Globus pallidus (tissue), 1 donor: ENCODE results near the gene ACAN.

ENCODE experiments used
- DNase-seq: peaks from one replicate; pipeline ENCODE4 v3.0.0-alpha.2; 2015; ENCODE audit warnings: low spot score

ACAN gene

DNA sequence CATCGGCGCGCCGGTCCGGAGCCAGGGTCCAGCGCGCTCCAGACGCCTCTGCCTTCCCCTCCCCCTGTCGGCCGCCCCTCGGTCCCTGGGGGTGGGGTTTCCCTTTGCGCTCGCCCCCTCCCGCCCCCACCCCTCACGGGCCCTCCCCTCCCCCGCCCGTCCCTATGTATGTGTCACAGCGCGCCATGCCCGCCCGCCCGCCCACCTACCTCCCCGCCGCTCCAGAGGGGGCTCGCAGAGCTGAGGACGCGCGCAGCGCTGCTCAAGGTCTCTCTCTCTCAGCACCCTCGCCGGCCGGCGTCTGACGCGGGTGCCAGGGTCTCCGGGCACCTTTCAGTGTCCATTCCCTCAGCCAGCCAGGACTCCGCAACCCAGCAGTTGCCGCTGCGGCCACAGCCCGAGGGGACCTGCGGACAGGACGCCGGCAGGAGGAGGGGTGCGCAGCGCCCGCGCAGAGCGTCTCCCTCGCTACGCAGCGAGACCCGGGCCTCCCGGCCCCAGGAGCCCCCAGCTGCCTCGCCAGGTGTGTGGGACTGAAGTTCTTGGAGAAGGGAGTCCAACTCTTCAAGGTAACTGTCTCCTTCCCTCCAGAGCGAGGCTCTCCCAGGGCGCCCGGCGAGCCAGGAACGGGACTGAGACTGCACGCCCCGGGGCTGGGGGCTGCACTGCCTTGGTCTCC is at the start of gene ACAN:
ACAN (plus strand) TSS at position 196 of the 679 bp plus-strand sequence. CDS start 32,771 bp downstream, outside the sequence.
- DNase-seq, result no peak

DNA sequence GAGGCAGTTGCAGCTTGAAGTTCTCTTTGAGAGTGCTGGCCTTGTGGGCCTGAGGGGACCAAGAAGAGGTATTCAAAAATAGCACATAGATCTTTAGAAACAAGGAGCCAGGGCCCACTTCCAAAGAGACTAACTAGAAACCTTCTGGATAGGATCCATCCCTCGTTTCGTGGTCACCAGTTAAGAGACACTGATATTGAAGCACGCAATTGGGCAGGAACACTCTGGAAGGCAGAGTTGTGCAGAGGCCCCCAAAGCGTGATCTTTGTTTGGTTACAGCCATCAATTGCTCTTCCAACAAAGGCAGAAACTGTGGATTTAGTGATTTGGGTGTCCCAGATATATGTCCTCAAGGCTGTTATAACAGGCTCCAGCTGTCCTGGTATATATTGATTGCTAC is 46.7 kb upstream of the ACAN start:
- no peak for DNase-seq

DNA sequence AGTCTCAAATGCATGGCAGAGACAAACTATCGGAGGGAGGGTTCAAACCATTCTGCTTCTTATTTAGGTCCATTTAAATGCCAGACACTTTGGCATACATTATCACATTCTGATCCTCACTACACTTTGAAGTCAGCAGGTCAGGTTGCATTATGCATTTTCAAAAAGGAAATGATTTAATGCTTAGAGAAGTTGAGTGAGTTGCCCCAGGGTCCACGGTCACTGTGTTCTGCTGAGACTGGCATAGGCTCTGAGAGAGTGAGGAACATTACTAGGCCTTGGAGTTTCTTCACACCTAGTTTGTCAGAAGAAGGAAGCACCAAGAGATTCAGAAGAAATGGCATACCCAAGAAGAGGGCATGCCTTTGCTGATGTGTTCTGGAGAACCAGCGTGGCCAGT is 46.3 kb upstream of the ACAN start:
- DNase-seq, result no peak

DNA sequence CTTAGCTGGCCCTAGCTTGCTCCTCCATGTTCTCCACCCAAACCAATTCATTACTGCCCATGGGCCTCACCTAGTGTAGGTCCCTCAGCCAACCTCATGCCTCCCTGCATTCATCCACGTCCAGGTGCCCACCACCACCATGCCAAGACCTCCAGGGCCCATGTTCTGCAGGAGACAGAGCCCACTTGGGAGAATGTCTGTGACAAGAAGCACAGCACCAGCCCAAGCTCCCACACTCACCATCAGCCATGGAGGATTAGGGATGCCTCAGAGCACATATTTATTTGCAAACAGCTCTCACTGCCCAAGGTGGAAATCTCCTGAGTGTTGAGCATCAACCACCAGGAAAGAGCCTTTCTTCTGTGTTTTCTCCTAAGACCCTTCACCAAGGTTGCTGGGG is 43.4 kb upstream of the ACAN start:
- no peak for DNase-seq

DNA sequence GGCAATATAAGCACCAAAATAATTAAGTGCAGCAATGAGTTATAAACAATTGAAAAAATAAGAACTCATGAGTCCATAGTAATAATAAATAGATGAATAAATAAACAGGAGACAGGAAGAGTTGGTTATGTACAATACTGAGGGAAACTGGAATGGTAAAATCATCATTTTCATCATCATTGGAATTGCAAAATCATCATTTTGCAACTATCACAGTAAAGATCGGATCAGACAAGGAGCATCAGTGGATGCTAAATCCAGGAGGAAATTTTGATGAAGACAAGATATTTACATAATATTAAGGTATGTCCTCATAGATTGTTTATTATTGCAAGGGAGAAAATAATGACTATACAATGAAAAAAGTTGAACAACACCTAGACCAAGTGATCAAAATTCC is 38.8 kb upstream of the ACAN start:
- DNase-seq, result no peak

DNA sequence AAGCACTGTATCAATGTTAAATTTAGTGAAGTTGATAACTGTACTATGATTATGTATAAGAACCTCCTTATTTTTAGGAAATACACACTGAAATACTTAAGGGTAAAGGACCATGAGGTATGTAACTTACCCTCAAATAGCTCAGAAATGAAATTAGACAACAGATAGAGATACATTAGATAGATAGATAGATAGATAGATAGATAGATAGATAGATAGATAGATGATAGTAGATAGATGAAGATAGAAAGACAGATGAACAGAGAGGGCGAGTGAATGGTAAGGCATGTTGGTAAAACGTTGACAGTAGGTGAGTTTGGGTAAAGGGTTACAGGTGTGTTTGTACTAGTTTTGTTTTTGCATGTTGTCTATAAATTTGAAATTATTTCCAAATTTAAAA is 38.0 kb upstream of the ACAN start:
- no peak for DNase-seq

DNA sequence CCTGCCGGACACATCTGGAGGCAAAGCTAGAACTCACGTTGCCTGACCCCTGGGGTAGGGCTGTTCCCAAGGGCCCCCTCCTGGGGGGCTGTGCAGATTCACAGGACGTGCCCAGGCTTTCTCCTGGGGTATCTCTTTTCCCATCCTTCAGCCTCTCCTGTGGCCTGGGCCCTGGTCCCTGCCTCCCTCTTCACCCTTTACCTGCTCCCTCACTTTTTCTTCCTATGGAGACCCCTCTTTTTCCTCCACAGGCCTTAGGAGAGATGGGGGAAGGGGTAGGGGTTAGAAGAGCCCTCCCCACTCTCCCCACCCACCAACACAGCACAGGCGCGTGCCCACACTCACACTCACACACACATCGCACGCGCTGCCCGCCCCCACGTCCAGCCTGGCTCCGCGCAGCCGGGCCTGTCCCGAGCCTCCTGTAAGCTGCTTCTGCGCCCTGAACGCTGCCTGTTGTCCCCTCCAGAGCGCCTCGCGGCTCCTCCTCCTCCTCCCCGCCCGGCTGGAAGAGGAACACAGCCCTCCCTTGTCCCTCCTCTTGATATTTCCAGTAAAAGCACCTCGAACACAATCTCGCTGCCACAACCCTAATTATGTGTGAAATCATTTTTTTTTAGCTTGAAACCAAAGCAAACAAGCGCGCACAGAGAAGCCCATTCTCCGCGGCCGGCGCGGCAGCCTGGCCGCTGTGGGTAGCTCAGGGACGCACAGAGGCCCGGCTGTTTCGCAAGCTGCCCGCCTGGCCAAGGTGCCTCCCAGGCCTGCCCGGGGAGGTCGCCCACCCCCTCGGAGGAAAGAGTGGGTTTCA is 33.9 kb upstream of the ACAN start:
- DNase-seq, result peak; percentile 29

DNA sequence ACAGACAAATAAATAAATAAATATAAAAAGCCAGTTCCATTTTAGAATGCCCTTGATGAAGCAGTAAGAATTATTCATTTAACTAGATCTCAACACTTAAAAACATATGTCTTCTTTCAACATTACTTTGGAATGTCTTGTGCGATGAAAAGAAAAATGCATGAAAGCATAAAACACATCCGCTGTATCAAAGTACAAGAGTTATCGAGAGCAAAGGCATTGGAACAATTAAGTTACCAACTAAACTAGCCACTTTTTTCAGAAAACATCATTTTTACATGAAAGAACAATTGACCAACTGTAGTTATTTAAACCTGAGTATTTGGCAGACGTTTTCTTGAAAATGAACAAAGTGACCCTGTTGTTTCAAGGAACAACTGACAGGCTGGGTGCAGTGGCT is 27.5 kb upstream of the ACAN start:
- DNase-seq, result no peak

DNA sequence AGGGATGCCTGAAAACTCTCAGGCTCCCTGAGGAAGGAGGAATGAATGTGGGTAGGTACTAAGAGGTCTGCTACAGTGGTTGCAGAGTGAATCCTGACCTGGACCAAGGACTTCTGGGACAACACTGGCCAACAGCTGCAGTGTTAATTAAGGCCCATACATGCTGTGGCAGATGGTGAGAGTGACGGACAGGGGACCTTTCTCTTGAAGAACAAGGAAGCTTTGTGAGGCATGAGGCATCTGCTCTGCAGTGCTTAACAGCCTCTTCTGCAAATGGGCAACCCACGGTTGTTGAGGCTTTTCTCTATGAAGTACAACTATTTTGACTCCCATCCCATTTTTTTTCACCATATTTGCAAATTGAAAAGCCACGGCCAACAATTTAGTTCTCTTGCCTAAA is 26.6 kb upstream of the ACAN start:
- peak; percentile 78 for DNase-seq

DNA sequence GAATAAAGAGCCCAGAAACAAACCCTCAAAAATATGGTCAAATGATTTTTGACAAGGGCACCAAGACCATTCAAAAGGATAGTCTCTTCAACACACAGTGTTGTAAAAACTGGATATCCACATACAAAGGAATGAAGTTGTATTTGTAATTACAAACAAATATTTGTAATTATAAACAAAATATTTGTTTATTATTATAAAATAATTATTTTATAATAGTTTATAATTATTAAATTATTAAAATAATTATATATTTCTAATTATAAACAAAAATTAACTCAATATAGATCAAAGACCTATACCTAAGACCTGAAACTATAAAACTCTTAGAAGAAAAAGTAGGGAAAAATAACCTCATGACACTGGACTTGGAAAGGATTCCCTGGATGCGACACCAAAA is 23.3 kb upstream of the ACAN start:
- DNase-seq, result no peak

DNA sequence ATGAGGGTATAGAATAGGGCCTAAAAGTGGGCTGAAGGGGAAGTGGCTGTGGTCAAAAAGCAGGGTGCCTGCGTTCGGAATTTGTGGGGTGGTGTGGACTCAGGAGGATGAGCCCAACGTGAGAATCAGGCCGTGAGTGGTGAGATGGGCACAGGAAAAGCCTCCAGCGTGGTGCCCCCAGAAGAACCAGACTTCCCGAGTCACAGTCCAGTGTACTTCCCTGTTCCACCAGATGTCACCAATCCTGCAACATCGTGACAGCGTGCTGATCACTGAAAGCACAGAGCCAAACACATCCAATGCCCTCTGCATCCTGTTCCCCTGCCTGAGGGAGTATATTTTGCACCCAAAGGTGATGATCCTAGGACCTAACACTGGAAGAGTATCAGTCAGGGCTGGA is 20.8 kb upstream of the ACAN start:
- no peak for DNase-seq

DNA sequence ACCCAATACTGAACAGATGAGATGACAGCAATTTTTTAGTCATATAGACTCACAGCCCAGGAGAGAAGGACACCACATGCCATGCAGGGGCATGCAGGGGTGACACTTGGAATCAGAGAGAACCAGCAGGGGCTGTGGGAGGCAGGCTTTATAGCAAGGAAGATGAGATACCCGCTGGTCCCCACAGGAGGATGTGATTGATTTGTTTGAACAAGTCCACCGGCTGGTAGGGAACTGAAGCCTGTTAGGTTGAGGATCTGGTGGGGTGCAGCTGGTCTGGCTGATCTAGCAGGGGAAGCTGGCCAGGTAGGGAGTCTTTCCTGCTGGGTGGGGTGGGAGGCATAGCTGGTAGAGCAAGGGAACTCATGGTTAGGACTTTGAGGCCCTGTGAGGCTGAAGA is 18.0 kb upstream of the ACAN start:
- DNase-seq, result no peak

DNA sequence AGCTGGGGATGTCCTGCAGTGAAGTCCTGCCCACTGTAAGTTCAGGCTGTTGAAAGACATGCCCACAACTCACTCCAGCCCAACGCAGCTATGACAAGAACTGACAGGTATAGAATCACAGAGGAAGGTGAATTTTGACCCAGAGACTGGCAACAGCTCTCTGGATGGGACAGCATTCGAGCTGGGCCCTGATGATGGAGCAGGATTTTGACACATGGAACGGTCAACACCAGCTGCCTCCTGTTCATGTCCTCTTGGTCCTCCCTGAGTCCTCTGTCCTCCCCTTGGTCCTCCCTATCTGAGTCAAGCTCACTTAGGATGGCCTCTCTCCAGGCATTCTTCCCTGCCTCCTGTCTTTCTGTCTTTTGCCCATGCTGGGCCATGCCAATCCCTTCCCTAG is 15.2 kb upstream of the ACAN start:
- DNase-seq, result no peak

DNA sequence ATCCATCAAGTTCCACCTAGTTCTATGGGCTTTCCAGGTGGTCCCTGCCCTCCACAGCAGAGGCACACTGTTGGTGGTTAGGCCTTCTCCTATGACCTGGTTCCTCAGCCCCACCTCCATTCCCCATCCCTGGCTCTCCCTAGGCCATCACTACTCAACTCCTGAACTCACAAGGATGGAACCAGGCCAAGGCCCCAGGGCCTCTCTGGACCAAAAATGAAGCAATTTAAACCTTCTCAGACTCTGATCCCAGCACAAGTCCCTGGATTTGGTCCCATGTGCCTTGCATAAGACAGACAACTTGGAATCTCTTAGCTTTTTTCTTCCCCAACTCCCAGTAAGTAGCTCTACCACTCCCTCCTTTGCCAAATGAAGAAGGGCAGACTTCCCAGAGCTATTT is 14.4 kb upstream of the ACAN start:
- DNase-seq, result peak; percentile 3

DNA sequence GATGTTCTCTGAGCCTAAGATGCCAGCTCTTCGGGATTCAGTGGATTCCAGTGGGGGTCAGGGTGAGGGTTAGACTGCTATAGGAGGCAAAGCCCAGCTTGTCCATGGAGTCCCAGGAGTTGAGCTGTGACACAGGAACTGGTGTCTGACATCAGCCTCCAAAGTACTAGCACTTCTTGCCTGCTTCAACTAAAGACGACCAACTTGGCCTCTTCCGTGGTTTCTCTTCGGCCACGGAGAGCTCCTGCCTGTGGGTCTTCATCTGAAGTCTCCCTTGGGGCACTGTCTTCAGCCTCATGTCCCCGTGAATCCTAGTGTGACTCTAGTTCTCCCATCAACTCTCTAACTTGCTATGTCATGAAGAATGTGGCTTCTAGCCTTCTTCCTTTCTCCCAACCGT is 12.8 kb upstream of the ACAN start:
- DNase-seq, result no peak

DNA sequence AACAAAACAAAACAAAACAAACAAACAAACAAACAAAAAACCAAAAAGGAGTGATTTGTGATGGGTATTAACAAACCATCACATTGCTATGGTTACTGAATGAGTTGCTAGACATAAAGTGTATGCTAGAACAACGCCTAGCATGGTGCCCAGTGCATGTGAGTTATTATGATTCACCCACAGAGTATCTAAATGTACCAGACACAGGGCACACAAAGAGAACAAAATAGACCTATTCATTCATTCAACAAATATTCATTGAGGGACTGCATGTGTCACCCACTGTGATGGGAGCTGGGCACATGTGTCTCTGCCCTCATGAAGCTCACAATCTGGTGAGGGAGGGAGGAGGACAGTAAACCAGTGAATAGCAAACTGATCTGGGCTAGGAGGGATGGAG is 11.6 kb upstream of the ACAN start:
- DNase-seq, result no peak

DNA sequence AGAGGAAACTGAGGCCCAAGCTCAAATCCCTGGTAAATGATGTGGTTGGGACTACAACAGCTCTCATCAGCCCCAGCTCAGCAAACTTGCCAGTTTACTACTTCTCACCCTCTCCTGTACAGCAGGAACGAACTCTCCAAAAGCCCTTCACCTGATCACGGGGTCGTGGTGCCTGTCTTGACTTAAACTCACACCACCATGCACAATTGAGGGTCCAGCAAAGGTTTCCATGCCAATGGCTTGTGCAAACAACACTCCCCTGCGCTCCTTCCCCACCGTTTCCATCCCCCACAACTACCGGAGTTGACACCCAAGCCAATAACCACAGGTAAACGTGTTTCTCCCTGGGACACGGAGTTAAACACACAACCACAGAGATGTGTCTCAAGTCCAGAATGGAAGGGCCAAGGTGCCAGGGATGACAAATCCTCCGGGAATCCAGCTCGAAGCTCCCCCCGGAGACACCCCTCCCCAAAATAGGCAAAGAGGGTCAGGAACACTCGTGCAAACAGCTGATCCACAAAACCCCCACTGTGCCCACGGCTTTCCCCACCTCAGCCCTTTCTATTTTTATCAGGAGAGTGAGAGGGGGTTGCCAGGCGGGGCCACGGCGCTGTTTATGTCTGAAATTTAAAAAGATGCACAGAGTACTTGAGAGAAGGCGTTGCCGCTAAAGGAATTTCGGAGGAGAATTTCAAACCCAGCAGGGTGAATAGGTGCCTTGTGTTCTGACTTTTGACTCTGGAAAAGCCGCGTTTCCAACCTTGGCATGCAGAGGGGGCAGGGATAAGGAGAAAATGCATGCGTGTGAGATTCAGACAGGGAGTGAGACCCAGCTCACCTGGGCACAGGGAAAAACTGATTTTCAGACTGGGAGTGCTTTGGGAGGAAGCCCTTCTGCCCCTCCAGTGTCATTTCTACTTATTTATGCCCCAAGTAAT is 10.6 kb upstream of the ACAN start:
- DNase-seq, result no peak

DNA sequence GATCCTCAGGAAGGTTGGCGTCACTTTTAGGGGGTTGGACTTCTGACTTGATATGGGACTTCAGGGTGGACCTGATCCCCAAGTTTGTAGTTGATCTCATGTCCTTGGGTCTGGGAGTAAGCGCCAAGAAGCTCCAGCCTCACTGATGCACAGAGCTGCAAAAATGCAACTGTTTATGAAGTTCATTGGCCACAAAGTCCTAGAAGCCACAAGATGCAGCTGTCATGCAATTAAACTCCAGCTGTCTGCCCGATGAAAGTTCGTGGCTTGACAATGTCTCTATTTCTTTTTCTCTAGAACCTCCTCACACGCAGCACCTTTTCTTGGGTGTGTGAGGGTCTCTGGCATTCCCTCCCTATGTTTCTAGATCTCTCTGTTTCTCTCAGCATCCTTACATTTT is 9.2 kb upstream of the ACAN start:
- DNase-seq, result no peak

DNA sequence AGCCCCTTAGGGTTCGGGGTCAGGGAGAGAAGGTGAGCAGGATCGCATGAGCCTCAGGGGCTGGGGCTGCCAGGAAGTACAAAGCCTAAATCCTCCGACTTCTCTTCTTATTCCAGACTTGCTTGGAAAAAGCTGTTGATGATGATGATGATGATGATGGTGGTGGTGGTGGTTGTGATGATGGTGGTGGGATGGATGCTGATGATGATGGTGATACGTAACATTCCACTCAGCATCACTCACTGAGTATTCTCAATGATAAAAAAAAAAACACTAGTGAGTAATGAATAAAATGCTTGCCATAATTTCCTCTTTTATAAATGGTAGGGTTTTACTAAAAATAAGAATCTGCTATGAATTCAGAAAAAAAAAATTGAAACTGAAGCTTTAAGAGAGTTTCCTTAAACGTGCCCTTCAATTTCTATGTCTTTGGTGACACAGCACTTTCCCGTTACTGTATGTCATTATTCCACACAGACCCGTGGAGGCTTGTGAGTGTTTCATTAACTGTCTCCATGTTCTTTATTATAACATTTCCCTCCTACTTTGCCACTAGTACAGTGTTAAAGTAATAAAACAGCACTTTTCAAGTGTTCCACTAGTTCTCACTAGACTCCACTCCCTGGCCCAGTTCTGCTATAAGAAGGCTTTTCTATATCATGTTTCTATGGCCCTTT is 5.4 kb upstream of the ACAN start:
- DNase-seq, result no peak

DNA sequence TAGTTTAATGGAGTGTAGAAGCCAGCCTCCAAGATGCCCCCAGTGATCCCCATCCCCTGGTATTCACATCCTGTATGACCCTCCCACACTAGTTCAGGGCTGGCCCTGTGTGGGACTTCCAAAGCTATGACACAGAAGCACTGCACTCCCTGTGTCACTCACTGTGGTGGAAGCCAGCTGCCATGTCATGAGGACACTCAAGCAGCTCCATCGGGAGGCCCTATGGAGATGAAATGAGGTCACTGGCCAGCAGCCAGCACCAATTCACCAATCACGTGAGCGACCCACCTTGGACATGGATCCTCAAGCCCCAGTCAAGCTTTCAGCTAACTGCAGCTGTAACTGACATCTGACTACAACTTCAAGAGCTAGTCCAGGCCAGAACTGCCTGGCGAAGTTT is 3.9 kb upstream of the ACAN start:
- DNase-seq, result no peak

DNA sequence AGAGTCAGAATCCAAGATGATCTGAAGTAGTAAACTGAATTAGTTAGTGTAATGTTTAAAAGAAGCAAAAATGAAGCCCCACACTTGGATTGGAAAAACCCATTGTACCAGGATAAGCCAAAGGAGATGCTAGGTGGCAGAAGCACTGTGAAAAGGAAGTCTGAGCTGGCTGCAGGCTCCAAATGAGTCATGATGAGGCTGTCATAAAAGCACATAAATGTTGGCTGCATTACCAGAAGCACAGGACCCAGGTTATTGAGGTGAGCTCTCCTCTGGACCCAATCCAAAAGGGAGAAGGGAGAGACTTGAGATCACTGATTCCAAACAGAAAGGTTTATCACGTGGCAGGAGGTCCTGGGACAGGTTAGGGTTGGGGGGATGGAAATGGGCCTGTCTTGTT is 3.2 kb upstream of the ACAN start:
- no peak for DNase-seq

DNA sequence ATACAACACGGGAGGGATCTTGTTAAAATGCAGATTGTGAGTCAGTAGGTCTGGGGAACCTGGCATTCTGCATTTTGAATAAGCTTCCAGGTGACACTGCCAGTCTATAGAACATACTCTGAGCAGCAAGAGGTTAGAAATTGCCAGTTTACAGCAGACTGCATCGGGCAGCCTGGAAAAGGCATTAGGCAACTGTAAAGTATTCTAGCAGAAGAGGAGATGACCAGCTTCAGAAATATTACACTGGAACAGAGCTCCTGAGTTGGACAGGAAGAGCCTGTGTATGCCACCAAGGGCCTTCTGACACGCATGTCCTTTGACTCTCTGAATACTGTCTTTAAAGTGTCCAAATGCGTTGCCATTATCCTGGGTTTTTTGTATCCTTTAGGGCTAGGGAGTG is 2.5 kb upstream of the ACAN start:
- no peak for DNase-seq
